CD4-positive, alpha-beta T cell treated with Interleukin-15 for 1 hour (primary cell): ENCODE data around the gene TOGARAM2.

Source experiments
- DNase-seq: peaks from one replicate; pipeline ENCODE4 v3.0.0-alpha.2; 2020

Gene TOGARAM2

GRCh38 chr2:29000481-29000880 is 19.4 kb downstream of the TOGARAM2 start:
- DNase-seq, result peak; percentile 79

- DNase-seq, result no peak
These were observed 19.9 kb downstream of the TOGARAM2 start for GRCh38 chr2:29000956-29001355.

- peak; percentile 39 for DNase-seq
These were observed 20.7 kb downstream of the TOGARAM2 start for GRCh38 chr2:29001806-29002205.

GRCh38 chr2:29004755-29005154 is 23.7 kb downstream of the TOGARAM2 start:
- no peak for DNase-seq

- DNase-seq, result no peak
These were observed 24.2 kb downstream of the TOGARAM2 start for GRCh38 chr2:29005331-29005730.

- DNase-seq, result no peak
These were observed 25.2 kb downstream of the TOGARAM2 start for GRCh38 chr2:29006092-29006979.

- no peak for DNase-seq
These were observed 25.8 kb downstream of the TOGARAM2 start for GRCh38 chr2:29006980-29007301.

GRCh38 chr2:29009270-29009669 is 28.2 kb downstream of the TOGARAM2 start:
- DNase-seq, result no peak

GRCh38 chr2:29009711-29010677 is 28.9 kb downstream of the TOGARAM2 start:
- DNase-seq, result peak; percentile 31

- peak; percentile 65 for DNase-seq
These were observed 29.8 kb downstream of the TOGARAM2 start for GRCh38 chr2:29010946-29011345.

GRCh38 chr2:29011418-29012060 is 30.4 kb downstream of the TOGARAM2 start:
- DNase-seq, result peak; percentile 87

GRCh38 chr2:29012211-29012681 is 31.1 kb downstream of the TOGARAM2 start:
- peak; percentile 66 for DNase-seq

- DNase-seq, result no peak
These were observed 32.1 kb downstream of the TOGARAM2 start for GRCh38 chr2:29013057-29013780.

- DNase-seq, result no peak
These were observed 33.2 kb downstream of the TOGARAM2 start for GRCh38 chr2:29014331-29014730.

- peak; percentile 59 for DNase-seq
These were observed 33.8 kb downstream of the TOGARAM2 start for GRCh38 chr2:29014811-29015421.

- DNase-seq, result no peak
These were observed 34.8 kb downstream of the TOGARAM2 start for GRCh38 chr2:29015701-29016470.

- DNase-seq, result no peak
These were observed 35.4 kb downstream of the TOGARAM2 start for GRCh38 chr2:29016504-29016903.

GRCh38 chr2:29017716-29018435 is 36.8 kb downstream of the TOGARAM2 start:
- no peak for DNase-seq

- no peak for DNase-seq
These were observed 40.8 kb downstream of the TOGARAM2 start for GRCh38 chr2:29021886-29022285.

- no peak for DNase-seq
These were observed 41.6 kb downstream of the TOGARAM2 start for GRCh38 chr2:29022679-29023078.
